HL-60 (cell line): ENCODE results near the gene MARK2.

Experiments
- DNase-seq, 2 experiments: peaks; one replicate each; pipeline ENCODE4 v3.0.0-alpha.2; 2010 to 2020; ENCODE audit warnings: low read depth in 1 of 2, low spot score in 1 of 2
- H3K27ac ChIP-seq: fragments of 250-450 bp; sonication (Bioruptor Pico); replicated peaks from 2 replicates; pipeline ENCODE4 v1.5.1; 2020; ENCODE audit warnings: mild to moderate bottlenecking, moderate library complexity
- H3K27me3 ChIP-seq: fragments of 250-450 bp; sonication (Bioruptor Pico); 2 replicates; pipeline ENCODE4 v1.5.1; 2021; ENCODE audit warnings: mild to moderate bottlenecking, moderate library complexity; ENCODE audit not compliant: insufficient read depth, poor library complexity, severe bottlenecking
- H3K4me3 ChIP-seq: replicated peaks from 2 replicates; pipeline ENCODE4 v1.5.1; 2011; ENCODE audit warnings: mild to moderate bottlenecking, control low read depth, low read length; ENCODE audit not compliant: insufficient read depth
- CTCF ChIP-seq: IDR thresholded peaks from one replicate; pipeline ENCODE4 v1.5.1; 2011; ENCODE audit warnings: low read length, control low read depth, inconsistent platforms; ENCODE audit not compliant: insufficient read depth
- GABPA ChIP-seq: IDR thresholded peaks from 2 replicates; pipeline ENCODE4 v1.6.1; 2012; ENCODE audit warnings: low read depth
- POLR2AphosphoS5 ChIP-seq: IDR thresholded peaks from 2 replicates; pipeline ENCODE4 v1.6.1; 2012; ENCODE audit warnings: low read depth
- REST ChIP-seq: IDR thresholded peaks from 2 replicates; pipeline ENCODE4 v1.6.1; 2012; ENCODE audit warnings: low read depth; ENCODE audit not compliant: insufficient replicate concordance
- SPI1 ChIP-seq: IDR thresholded peaks from 2 replicates; pipeline ENCODE4 v1.6.1; 2012; ENCODE audit warnings: low read depth, mild to moderate bottlenecking, borderline replicate concordance

MARK2 gene

GRCh38 chr11:63816166-63816565 lies 22.7 kb upstream of the MARK2 start:
- Histone ChIP-seq H3K4me3 (no peak overlapping the region), H3K27ac (no peak overlapping the region), H3K27me3 (peaks cover 30% of the 10 kb centered on the region)
- DNase-seq: no peak
- TF ChIP-seq SPI1: no peak
- no peak for TF ChIP-seq GABPA
- TF ChIP-seq CTCF: no peak
- no peak for TF ChIP-seq REST
- no peak for TF ChIP-seq POLR2AphosphoS5

GRCh38 chr11:63816732-63817131 lies 22.2 kb upstream of the MARK2 start:
- no peak for TF ChIP-seq REST
- TF ChIP-seq POLR2AphosphoS5: no peak
- TF ChIP-seq SPI1: no peak
- no peak for TF ChIP-seq CTCF
- no peak for TF ChIP-seq GABPA
- H3K27me3 ChIP-seq: peaks cover 28% of the 10 kb centered on the region
- H3K27ac ChIP-seq: no peak overlapping the region
- no peak for DNase-seq
- H3K4me3 ChIP-seq: no peak overlapping the region

- TF ChIP-seq POLR2AphosphoS5 (no peak), CTCF (no peak), SPI1 (no peak), REST (no peak), GABPA (no peak)
- Histone ChIP-seq H3K27ac (no peak overlapping the region), H3K27me3 (peaks cover 16% of the 10 kb centered on the region), H3K4me3 (no peak overlapping the region)
- no peak for DNase-seq
These were observed 21.0 kb upstream of the MARK2 start for GRCh38 chr11:63817758-63818498.
